IPS-11a (cell line): Measurements from ENCODE around the gene ANKRD45.
"Not testable (repeated sequence)": the region's sequence is repeated elsewhere in the genome, so short reads cannot be mapped to it uniquely, and the experiment has no call there.

Experiments
- H3K4me3 ChIP-seq: one replicate; pipeline ENCODE4 v1.5.1; 2013; ENCODE audit warnings: low read depth, low read length, control low read depth

ANKRD45 gene

GRCh38 chr1:173669491-173669941, at the start of gene ANKRD45:
ANKRD45 (minus strand) TSS chr1:173669851; CDS start chr1:173659418, 10,433 bp downstream.
- peak within 1 kb of the TSS; percentile 44 for H3K4me3 ChIP-seq

- no peak overlapping the region for H3K4me3 ChIP-seq
Measured at GRCh38 chr1:173717238-173717637, 47.6 kb upstream of the ANKRD45 start.

- peak overlapping the region; percentile 94 for H3K4me3 ChIP-seq
Measured at GRCh38 chr1:173715538-173715844, 45.8 kb upstream of the ANKRD45 start.

- H3K4me3 ChIP-seq = peak within 1 kb of the TSS; percentile 94
Measured at GRCh38 chr1:173714759-173715537, 45.3 kb upstream of the ANKRD45 start, which contains the start of gene KLHL20. KLHL20 (plus strand) TSS chr1:173714981; CDS start chr1:173716044, 1,063 bp downstream.

- H3K4me3 ChIP-seq = peak overlapping the region; percentile 18
Measured at GRCh38 chr1:173714441-173714758, 44.7 kb upstream of the ANKRD45 start.

- no peak overlapping the region for H3K4me3 ChIP-seq
Measured at GRCh38 chr1:173708787-173709186, 39.1 kb upstream of the ANKRD45 start.

- no peak overlapping the region for H3K4me3 ChIP-seq
Measured at GRCh38 chr1:173705117-173705516, 35.5 kb upstream of the ANKRD45 start.

- no peak overlapping the region for H3K4me3 ChIP-seq
Measured at GRCh38 chr1:173702736-173703135, 33.1 kb upstream of the ANKRD45 start.

GRCh38 chr1:173701299-173701698, 31.6 kb upstream of the ANKRD45 start:
- H3K4me3 ChIP-seq = not testable (repeated sequence)

GRCh38 chr1:173693238-173693637, 23.6 kb upstream of the ANKRD45 start:
- no peak overlapping the region for H3K4me3 ChIP-seq

- no peak overlapping the region for H3K4me3 ChIP-seq
Measured at GRCh38 chr1:173688300-173688699, 18.6 kb upstream of the ANKRD45 start.

- H3K4me3 ChIP-seq = not testable (repeated sequence)
Measured at GRCh38 chr1:173685121-173685520, 15.5 kb upstream of the ANKRD45 start.

GRCh38 chr1:173683838-173684237, 14.2 kb upstream of the ANKRD45 start:
- H3K4me3 ChIP-seq = not testable (repeated sequence)

- H3K4me3 ChIP-seq = no peak overlapping the region
Measured at GRCh38 chr1:173682184-173682583, 12.5 kb upstream of the ANKRD45 start.

- H3K4me3 ChIP-seq = not testable (repeated sequence)
Measured at GRCh38 chr1:173680152-173680551, 10.5 kb upstream of the ANKRD45 start.

- H3K4me3 ChIP-seq = not testable (repeated sequence)
Measured at GRCh38 chr1:173674496-173674895, 4.8 kb upstream of the ANKRD45 start.

- no peak overlapping the region for H3K4me3 ChIP-seq
Measured at GRCh38 chr1:173666646-173667045, 3.0 kb downstream of the ANKRD45 start.

- H3K4me3 ChIP-seq = no peak overlapping the region
Measured at GRCh38 chr1:173663159-173663558, 6.5 kb downstream of the ANKRD45 start.

GRCh38 chr1:173661763-173662162, 7.9 kb downstream of the ANKRD45 start:
- no peak overlapping the region for H3K4me3 ChIP-seq

GRCh38 chr1:173661271-173661670, 8.4 kb downstream of the ANKRD45 start:
- no peak overlapping the region for H3K4me3 ChIP-seq

GRCh38 chr1:173660306-173660705, 9.3 kb downstream of the ANKRD45 start:
- no peak overlapping the region for H3K4me3 ChIP-seq

GRCh38 chr1:173648880-173649605, 20.6 kb downstream of the ANKRD45 start:
- H3K4me3 ChIP-seq = no peak overlapping the region
